Measurements from ENCODE around the gene PM20D1. TPM values are rescaled to one million over a fixed set of nuclear protein-coding genes. Genes with fewer than 3 reads are reported as not detected.

The PM20D1 gene
- total RNA-seq, 6 donors from 2014 or later: 0.34 to 0.47 TPM; not detected in 4

- H3K4me1 ChIP-seq: no peaks in the 10 kb centered on the region
- no peaks in the 10 kb centered on the region for H3K9me3 ChIP-seq
- peaks cover 0 to 2% (median 0%) of the 10 kb centered on the region in 4 donors for H3K27me3 ChIP-seq
- WGBS, 2 donors: 65 to 70% methylated on average over 4 to 5 of the region's 5 CpGs
- H3K36me3 ChIP-seq: peaks cover 10 to 69% (median 20%) of the 10 kb centered on the region in 4 donors
- no peak overlapping the region for H3K27ac ChIP-seq
- DNase-seq (peak in 1 of 2 donors; percentile 63), ATAC-seq (ENCODE audit: low FRiP score in 2 of 2) (peak; percentile 79 to 87)
- H3K4me3 ChIP-seq: no peak overlapping the region
- TF ChIP-seq CTCF (IDR thresholded peaks at IDR 0.05) (peak; percentile 49 to 81 (median 76)), POLR2A (IDR thresholded peaks at IDR 0.05) (no peak)
Measured at GRCh38 chr1:205791568-205792180, 58.3 kb downstream of the PM20D1 start.

GRCh38 chr1:205787287-205787916 lies 62.5 kb downstream of the PM20D1 start:
- TF ChIP-seq CTCF (IDR thresholded peaks at IDR 0.05) (no peak), EP300 (IDR thresholded peaks at IDR 0.05) (no peak), POLR2A (IDR thresholded peaks at IDR 0.05) (no peak), POLR2AphosphoS5 (IDR thresholded peaks at IDR 0.05) (no peak)
- H3K27ac ChIP-seq: no peak overlapping the region
- H3K4me1 ChIP-seq: no peaks in the 10 kb centered on the region
- H3K4me3 ChIP-seq: no peak overlapping the region
- 84 to 87% methylated on average over 10 of the region's 10 CpGs for WGBS, 2 donors
- DNase-seq: no peak
- no peaks in the 10 kb centered on the region for H3K9me3 ChIP-seq
- ATAC-seq (ENCODE audit: low FRiP score in 2 of 2): no peak
- H3K36me3 ChIP-seq: peaks cover 0 to 27% (median 0%) of the 10 kb centered on the region in 4 donors
- peaks cover 0 to 2% (median 0%) of the 10 kb centered on the region in 4 donors for H3K27me3 ChIP-seq

GRCh38 chr1:205786601-205787000 lies 63.3 kb downstream of the PM20D1 start:
- no peak overlapping the region for H3K4me3 ChIP-seq
- peaks cover 0 to 2% (median 0%) of the 10 kb centered on the region in 4 donors for H3K27me3 ChIP-seq
- DNase-seq (no peak), ATAC-seq (ENCODE audit: low FRiP score in 2 of 2) (no peak)
- TF ChIP-seq POLR2AphosphoS5 (IDR thresholded peaks at IDR 0.05): no peak
- no peak for TF ChIP-seq POLR2A (IDR thresholded peaks at IDR 0.05)
- no peak for TF ChIP-seq CTCF (IDR thresholded peaks at IDR 0.05)
- TF ChIP-seq EP300 (IDR thresholded peaks at IDR 0.05): no peak
- H3K36me3 ChIP-seq: peaks cover 0 to 21% (median 0%) of the 10 kb centered on the region in 4 donors
- H3K9me3 ChIP-seq: no peaks in the 10 kb centered on the region
- no peak overlapping the region for H3K27ac ChIP-seq
- H3K4me1 ChIP-seq: no peaks in the 10 kb centered on the region
- 63 to 69% methylated on average over 4 of the region's 4 CpGs for WGBS, 2 donors

GRCh38 chr1:205785446-205785845 lies 64.5 kb downstream of the PM20D1 start:
- Histone ChIP-seq H3K27ac (no peak overlapping the region), H3K4me3 (no peak overlapping the region), H3K9me3 (no peaks in the 10 kb centered on the region), H3K27me3 (peaks cover 0 to 2% (median 0%) of the 10 kb centered on the region in 4 donors), H3K36me3 (peaks cover 0 to 10% (median 0%) of the 10 kb centered on the region in 4 donors), H3K4me1 (no peaks in the 10 kb centered on the region)
- ATAC-seq (ENCODE audit: low FRiP score in 2 of 2): no peak
- 93 to 95% methylated on average over 9 of the region's 9 CpGs for WGBS, 2 donors
- no peak for DNase-seq
- TF ChIP-seq CTCF (IDR thresholded peaks at IDR 0.05) (no peak), EP300 (IDR thresholded peaks at IDR 0.05) (no peak), POLR2A (IDR thresholded peaks at IDR 0.05) (no peak), POLR2AphosphoS5 (IDR thresholded peaks at IDR 0.05) (no peak)
